GM12892 (cell line): Measurements from ENCODE around the gene SPIC.

Source experiments
- DNase-seq: peaks from one replicate; pipeline ENCODE4 v3.0.0; 2011; ENCODE audit not compliant: insufficient read length
- FAIRE-seq: peaks from 2 replicates; lab custom pipeline; 2011; peaks lifted over from hg19 to GRCh38; lab: Jason Lieb, UNC
- POLR2A ChIP-seq: IDR thresholded peaks from 2 replicates; pipeline ENCODE4 v1.6.1; 2011; ENCODE audit warnings: low read depth, low read length, control low read depth
- POLR2AphosphoS5 ChIP-seq: IDR thresholded peaks from 2 replicates; pipeline ENCODE4 v1.6.1; 2011; ENCODE audit warnings: low read depth, low read length, control low read depth
- TAF1 ChIP-seq: IDR thresholded peaks from 2 replicates; pipeline ENCODE4 v1.6.1; 2011; ENCODE audit warnings: low read depth, mild to moderate bottlenecking, control low read depth, low read length, borderline replicate concordance

Gene SPIC

GRCh38 chr12:101485021-101485420, 9.9 kb downstream of the SPIC start:
- TF ChIP-seq POLR2AphosphoS5 (no peak), TAF1 (no peak), POLR2A (no peak)
- no peak for FAIRE-seq
- no peak for DNase-seq

GRCh38 chr12:101488469-101488868, 13.3 kb downstream of the SPIC start:
- DNase-seq (no peak), FAIRE-seq (no peak)
- no peak for TF ChIP-seq POLR2A
- no peak for TF ChIP-seq TAF1
- TF ChIP-seq POLR2AphosphoS5: no peak

GRCh38 chr12:101490286-101490920, 15.3 kb downstream of the SPIC start:
- no peak for TF ChIP-seq POLR2AphosphoS5
- TF ChIP-seq TAF1: no peak
- no peak for TF ChIP-seq POLR2A
- DNase-seq: no peak
- FAIRE-seq: peak; percentile 30

GRCh38 chr12:101491329-101491728, 16.2 kb downstream of the SPIC start:
- DNase-seq (no peak), FAIRE-seq (no peak)
- no peak for TF ChIP-seq POLR2AphosphoS5
- no peak for TF ChIP-seq TAF1
- TF ChIP-seq POLR2A: no peak

GRCh38 chr12:101493556-101493955, 18.4 kb downstream of the SPIC start:
- no peak for DNase-seq
- TF ChIP-seq TAF1 (no peak), POLR2A (no peak), POLR2AphosphoS5 (no peak)
- no peak for FAIRE-seq

GRCh38 chr12:101498252-101498651, 23.1 kb downstream of the SPIC start:
- FAIRE-seq (no peak), DNase-seq (no peak)
- TF ChIP-seq TAF1: no peak
- no peak for TF ChIP-seq POLR2A

GRCh38 chr12:101501410-101501995, 26.4 kb downstream of the SPIC start:
- TF ChIP-seq POLR2AphosphoS5: no peak
- no peak for TF ChIP-seq TAF1
- TF ChIP-seq POLR2A: no peak
- no peak for DNase-seq
- no peak for FAIRE-seq

- no peak for TF ChIP-seq TAF1
- TF ChIP-seq POLR2A: no peak
- no peak for TF ChIP-seq POLR2AphosphoS5
- FAIRE-seq (no peak), DNase-seq (no peak)
Measured at GRCh38 chr12:101521136-101521535, 46.0 kb downstream of the SPIC start.

GRCh38 chr12:101527682-101528081, 52.5 kb downstream of the SPIC start:
- FAIRE-seq: no peak
- no peak for DNase-seq
- TF ChIP-seq POLR2A: no peak
- TF ChIP-seq TAF1: no peak
- no peak for TF ChIP-seq POLR2AphosphoS5

GRCh38 chr12:101536069-101536674, 61.0 kb downstream of the SPIC start:
- DNase-seq (no peak), FAIRE-seq (no peak)
- TF ChIP-seq POLR2AphosphoS5 (no peak), POLR2A (no peak), TAF1 (no peak)
